Skin epidermis (tissue), 12 donors: Measurements from ENCODE around the gene UROC1.

Experiments used
- H3K27ac ChIP-seq, 21 experiments: fragments of 200-600 bp; sonication (generic) in 11 of 21; one replicate each; pipeline ENCODE4 v1.5.0; 2020; ENCODE audit warnings: mild to moderate bottlenecking in 3 of 21, inconsistent platforms in 2 of 21, moderate library complexity in 2 of 21
- H3K4me3 ChIP-seq, 7 experiments: fragments of 200-600 bp; sonication (generic) in 2 of 7; one replicate each; pipeline ENCODE4 v1.5.0; 2020; ENCODE audit warnings: inconsistent platforms in 2 of 7, mild to moderate bottlenecking in 2 of 7, moderate library complexity in 1 of 7

The UROC1 gene

DNA sequence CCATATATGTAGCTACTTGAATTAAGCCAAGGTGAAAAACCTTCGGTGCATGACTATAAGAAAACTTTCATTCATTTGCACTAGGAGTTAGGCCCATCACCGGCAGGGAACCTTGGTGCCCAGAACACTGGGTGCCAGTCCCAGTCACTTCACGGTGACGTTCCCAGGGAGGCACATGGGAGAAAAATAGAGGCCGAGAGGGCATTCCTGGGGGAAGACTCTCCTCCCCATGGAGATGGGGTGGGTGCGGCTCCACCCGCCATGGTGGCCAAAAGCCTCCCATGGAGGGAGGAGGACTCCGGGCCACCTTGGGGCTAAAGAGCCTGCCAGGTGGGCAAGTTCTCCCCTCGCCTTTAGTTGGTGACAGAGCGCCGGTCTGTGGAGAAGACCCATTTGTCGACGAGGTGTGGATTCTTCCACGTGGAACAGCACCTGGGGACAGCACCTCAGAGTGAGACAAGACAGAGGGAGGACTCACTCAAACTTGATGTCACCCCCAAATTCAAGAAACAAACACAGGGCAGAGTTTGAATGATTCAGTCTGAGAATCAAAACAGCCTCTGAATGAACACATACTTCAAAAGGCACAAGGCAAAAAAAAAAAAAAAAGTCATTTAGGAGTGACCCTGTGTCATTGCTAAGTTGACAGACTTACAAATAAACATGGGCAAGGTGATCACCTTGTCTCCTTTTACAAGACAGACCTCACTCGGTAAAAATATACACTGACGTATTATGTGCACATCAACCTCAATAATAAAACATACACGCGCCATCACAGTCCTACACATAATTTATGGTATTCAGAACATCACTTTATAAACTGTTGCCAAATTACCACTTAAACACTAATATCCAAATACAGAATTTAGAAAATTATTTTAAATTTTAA lies 80.5 kb downstream of the UROC1 start:
- no peak overlapping the region for H3K27ac ChIP-seq
- no peak overlapping the region for H3K4me3 ChIP-seq

DNA sequence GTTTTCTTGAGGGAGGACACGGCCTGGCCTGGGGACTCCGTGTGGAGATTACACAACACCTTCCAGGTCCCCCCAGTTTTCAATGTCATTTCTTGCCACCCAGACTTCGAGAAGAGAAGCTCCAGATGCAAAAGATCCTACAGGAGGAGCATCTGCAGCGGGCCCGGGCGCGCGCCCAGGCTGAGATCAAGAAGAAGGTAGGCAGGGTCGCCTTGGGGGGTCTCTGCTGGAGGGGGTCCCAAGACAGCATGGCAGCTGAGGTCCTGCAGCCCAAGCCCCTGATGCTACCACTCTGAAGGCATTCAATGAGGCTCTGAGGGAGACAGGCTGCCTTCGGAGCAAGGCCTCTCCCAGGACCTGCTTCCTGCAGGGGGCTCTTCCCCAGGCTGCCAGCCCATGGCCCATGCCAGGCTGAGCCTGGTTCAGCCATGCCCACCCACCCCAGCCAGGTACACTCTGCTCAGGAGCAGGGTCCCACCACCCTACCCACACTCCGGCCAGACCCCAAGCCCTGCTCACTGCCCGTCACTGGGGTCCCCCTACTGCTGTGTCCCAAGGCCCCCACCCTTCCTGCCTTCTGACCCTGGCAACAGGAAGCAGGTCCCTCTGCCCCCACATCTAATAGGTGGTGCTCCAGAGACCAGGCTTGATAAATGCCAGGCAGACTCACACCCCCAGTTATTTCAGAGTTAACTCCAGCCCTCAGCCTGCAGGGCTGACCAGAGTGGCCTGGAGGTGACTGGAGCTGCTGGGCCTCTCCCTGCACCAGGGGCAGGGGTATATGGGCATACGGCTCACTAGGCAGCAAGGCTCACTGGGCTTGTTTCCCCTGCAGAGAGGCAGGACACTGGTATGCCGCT lies 81.9 kb downstream of the UROC1 start:
- Histone ChIP-seq H3K27ac (no peak overlapping the region), H3K4me3 (no peak overlapping the region)

GRCh38 chr3:126434931-126435411 lies 82.6 kb downstream of the UROC1 start:
- no peak overlapping the region for H3K27ac ChIP-seq
- H3K4me3 ChIP-seq, result no peak overlapping the region

GRCh38 chr3:126434264-126434590 lies 83.3 kb downstream of the UROC1 start:
- Histone ChIP-seq H3K4me3 (no peak overlapping the region), H3K27ac (no peak overlapping the region)

GRCh38 chr3:126433496-126434263 lies 83.9 kb downstream of the UROC1 start:
- H3K27ac ChIP-seq, result no peak overlapping the region
- no peak overlapping the region for H3K4me3 ChIP-seq

GRCh38 chr3:126433105-126433430 lies 84.5 kb downstream of the UROC1 start:
- Histone ChIP-seq H3K27ac (no peak overlapping the region), H3K4me3 (no peak overlapping the region)

GRCh38 chr3:126432361-126433104 lies 85.0 kb downstream of the UROC1 start:
- Histone ChIP-seq H3K27ac (no peak overlapping the region), H3K4me3 (no peak overlapping the region)
